ENCODE results near the gene ADAM8. TPM values are rescaled to one million over a fixed set of nuclear protein-coding genes. Genes with fewer than 3 reads are reported as not detected.

The ADAM8 gene
- polyA plus RNA-seq, 4 donors = 0.67 to 4.4 (median 2.1) TPM

DNA sequence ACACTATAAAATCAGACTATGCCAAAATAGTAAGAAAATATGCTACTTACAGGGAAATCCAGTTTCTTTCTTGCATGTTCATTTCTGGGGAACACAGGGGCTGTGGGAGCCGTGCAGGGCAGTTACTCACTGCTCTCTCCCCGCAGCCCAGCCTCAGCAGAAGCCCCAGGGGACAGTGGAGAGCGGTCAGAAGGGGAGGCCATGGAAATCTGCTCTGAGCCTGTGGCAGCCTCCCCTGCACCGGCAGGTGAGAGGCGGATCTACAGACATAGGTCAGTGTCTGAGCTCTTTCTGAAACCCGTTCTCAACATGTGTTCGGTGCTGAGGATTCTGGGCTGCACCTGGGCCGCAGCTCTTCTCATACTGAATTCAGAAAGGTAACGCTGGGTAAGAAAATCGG is 34.9 kb upstream of the ADAM8 start:
- Histone ChIP-seq H3K36me3 (ENCODE audit: control insufficient read depth in 3 of 3, insufficient read depth in 2 of 3, low read depth in 1 of 3, low read length in 3 of 3) (peaks cover 0 to 37% (median 4%) of the 10 kb centered on the region in 3 donors), H3K4me1 (ENCODE audit: control insufficient read depth in 3 of 3, insufficient read depth in 2 of 3, low read depth in 1 of 3, low read length in 2 of 3) (peaks cover 0 to 12% (median 7%) of the 10 kb centered on the region in 3 donors), H3K27ac (ENCODE audit: low read depth in 1 of 3, low read length in 2 of 3) (no peak overlapping the region), H3K4me3 (ENCODE audit: low read depth in 1 of 3, low read length in 3 of 3) (no peak overlapping the region), H3K9me3 (ENCODE audit: control insufficient read depth in 2 of 2, insufficient read depth in 1 of 2, low read depth in 1 of 2, low read length in 1 of 2) (no peaks in the 10 kb centered on the region), H3K27me3 (ENCODE audit: control insufficient read depth in 3 of 3, insufficient read depth in 3 of 3, low read length in 3 of 3) (no peaks in the 10 kb centered on the region)
- WGBS, 3 donors = 94 to 95% (median 94%) methylated on average over 10 of the region's 10 CpGs
- no peak for DNase-seq
- FAIRE-seq = no peak

DNA sequence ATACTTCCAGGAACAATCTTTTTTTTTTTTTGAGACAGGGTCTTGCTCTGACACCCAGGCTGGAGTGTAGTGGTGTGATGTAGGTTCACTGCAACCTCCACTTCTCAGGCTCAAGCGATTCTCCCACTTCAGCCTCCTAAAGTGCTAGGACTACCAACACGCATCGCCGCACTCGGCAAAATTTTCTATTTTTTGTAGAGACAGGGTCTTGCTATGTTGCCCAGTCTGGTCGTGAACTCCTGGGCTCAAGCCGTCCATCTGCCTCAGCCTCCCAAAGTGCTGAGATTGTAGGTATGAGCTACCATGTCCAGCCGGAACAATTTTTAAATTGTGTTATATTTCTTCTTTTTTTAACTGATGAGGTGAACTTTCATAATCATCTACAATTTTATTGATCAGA is 34.1 kb upstream of the ADAM8 start:
- H3K4me3 ChIP-seq (ENCODE audit: low read depth in 1 of 3, low read length in 3 of 3) = no peak overlapping the region
- 97 to 99% (median 98%) methylated on average over 8 of the region's 8 CpGs for WGBS, 3 donors
- DNase-seq (no peak), FAIRE-seq (no peak)
- H3K27ac ChIP-seq (ENCODE audit: low read depth in 1 of 3, low read length in 2 of 3) = no peak overlapping the region
- H3K36me3 ChIP-seq (ENCODE audit: control insufficient read depth in 3 of 3, insufficient read depth in 2 of 3, low read depth in 1 of 3, low read length in 3 of 3) = peaks cover 0 to 40% (median 4%) of the 10 kb centered on the region in 3 donors
- H3K9me3 ChIP-seq (ENCODE audit: control insufficient read depth in 2 of 2, insufficient read depth in 1 of 2, low read depth in 1 of 2, low read length in 1 of 2) = no peaks in the 10 kb centered on the region
- no peaks in the 10 kb centered on the region for H3K27me3 ChIP-seq (ENCODE audit: control insufficient read depth in 3 of 3, insufficient read depth in 3 of 3, low read length in 3 of 3)
- H3K4me1 ChIP-seq (ENCODE audit: control insufficient read depth in 3 of 3, insufficient read depth in 2 of 3, low read depth in 1 of 3, low read length in 2 of 3) = peaks cover 0 to 12% (median 7%) of the 10 kb centered on the region in 3 donors

- FAIRE-seq (no peak), DNase-seq (no peak)
- Histone ChIP-seq H3K27ac (ENCODE audit: low read depth in 1 of 3, low read length in 2 of 3) (no peak overlapping the region), H3K4me3 (ENCODE audit: low read depth in 1 of 3, low read length in 3 of 3) (no peak overlapping the region), H3K27me3 (ENCODE audit: control insufficient read depth in 3 of 3, insufficient read depth in 3 of 3, low read length in 3 of 3) (no peaks in the 10 kb centered on the region), H3K4me1 (ENCODE audit: control insufficient read depth in 3 of 3, insufficient read depth in 2 of 3, low read depth in 1 of 3, low read length in 2 of 3) (peaks cover 0 to 12% (median 7%) of the 10 kb centered on the region in 3 donors), H3K9me3 (ENCODE audit: control insufficient read depth in 2 of 2, insufficient read depth in 1 of 2, low read depth in 1 of 2, low read length in 1 of 2) (no peaks in the 10 kb centered on the region), H3K36me3 (ENCODE audit: control insufficient read depth in 3 of 3, insufficient read depth in 2 of 3, low read depth in 1 of 3, low read length in 3 of 3) (peaks cover 0 to 44% (median 4%) of the 10 kb centered on the region in 3 donors)
- 91 to 96% (median 93%) methylated on average over 16 of the region's 16 CpGs for WGBS, 3 donors
These were observed 33.7 kb upstream of the ADAM8 start for GRCh38 chr10:133310399-133310755.

DNA sequence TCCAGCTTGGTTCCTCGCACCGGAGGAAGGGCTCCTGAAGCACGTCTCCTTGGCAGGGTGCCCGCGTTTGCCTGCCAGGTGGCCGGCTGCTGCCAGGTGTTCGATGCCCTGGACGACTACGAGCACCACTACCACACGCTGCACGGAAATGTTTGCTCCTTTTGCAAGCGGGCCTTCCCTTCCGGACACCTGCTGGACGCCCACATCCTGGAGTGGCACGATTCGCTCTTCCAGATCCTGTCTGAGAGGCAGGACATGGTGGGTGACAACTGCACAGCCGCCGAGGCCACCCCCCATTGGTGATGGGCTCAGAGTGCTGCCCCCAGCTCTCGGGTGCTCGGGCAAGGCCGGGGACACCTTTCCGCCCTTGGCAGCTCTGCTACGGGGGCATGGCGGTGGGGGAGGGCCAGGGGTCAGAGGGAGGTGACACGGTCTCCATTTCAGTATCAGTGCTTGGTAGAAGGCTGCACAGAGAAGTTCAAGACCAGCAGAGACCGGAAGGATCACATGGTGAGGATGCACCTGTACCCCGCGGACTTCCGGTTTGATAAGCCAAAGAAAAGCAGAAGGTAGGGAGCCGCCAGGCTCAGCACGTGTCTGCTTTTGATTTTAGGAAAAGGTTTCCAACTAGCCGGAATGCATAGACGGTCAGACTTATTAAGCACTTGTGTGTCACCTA is 33.2 kb upstream of the ADAM8 start:
- FAIRE-seq (no peak), DNase-seq (peak in 1 of 2 donors; percentile 67)
- Histone ChIP-seq H3K36me3 (ENCODE audit: control insufficient read depth in 3 of 3, insufficient read depth in 2 of 3, low read depth in 1 of 3, low read length in 3 of 3) (peaks cover 0 to 46% (median 4%) of the 10 kb centered on the region in 3 donors), H3K4me1 (ENCODE audit: control insufficient read depth in 3 of 3, insufficient read depth in 2 of 3, low read depth in 1 of 3, low read length in 2 of 3) (peaks cover 0 to 12% (median 7%) of the 10 kb centered on the region in 3 donors), H3K9me3 (ENCODE audit: control insufficient read depth in 2 of 2, insufficient read depth in 1 of 2, low read depth in 1 of 2, low read length in 1 of 2) (no peaks in the 10 kb centered on the region), H3K27me3 (ENCODE audit: control insufficient read depth in 3 of 3, insufficient read depth in 3 of 3, low read length in 3 of 3) (no peaks in the 10 kb centered on the region), H3K27ac (ENCODE audit: low read depth in 1 of 3, low read length in 2 of 3) (peak overlapping the region in 2 of 3 donors; percentile 38 to 98), H3K4me3 (ENCODE audit: low read depth in 1 of 3, low read length in 3 of 3) (peak overlapping the region in 1 of 3 donors; percentile 36)
- WGBS, 3 donors = 21 to 73% (median 41%) methylated on average over 33 of the region's 33 CpGs

DNA sequence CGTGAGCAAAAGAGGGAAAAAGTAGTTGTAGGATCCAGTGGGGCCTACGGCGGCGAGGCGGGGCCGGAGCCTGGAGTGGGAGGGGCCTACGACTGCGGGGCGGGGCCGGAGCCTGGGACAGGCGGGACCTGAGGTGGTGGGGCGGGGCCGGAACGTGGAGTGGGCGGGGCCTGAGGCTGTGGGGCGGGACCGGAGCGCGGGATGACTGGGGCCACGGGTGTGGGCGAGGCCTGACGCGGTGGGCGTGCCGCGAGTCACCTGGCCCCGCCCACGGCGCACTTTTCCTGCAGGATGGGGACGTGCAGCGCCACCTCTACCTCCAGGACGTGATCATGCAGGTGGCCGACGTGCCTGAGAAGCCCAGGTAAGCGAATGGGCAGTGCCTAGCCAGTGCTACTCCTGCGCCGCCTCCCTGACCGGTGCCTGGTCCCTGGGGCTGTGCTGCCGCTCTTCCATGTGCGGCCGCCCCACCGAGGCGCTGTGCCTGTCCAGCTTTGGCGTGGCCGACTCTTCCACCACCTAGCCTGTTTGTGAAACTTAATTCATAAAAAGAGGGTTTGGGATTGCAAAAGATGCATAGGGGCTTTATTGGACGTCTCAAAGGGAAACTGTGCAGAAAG is 32.5 kb upstream of the ADAM8 start:
- 9 to 20% (median 11%) methylated on average over 24 to 46 of the region's 46 CpGs for WGBS, 3 donors
- H3K27me3 ChIP-seq (ENCODE audit: control insufficient read depth in 3 of 3, insufficient read depth in 3 of 3, low read length in 3 of 3) = no peaks in the 10 kb centered on the region
- peaks cover 0 to 12% (median 7%) of the 10 kb centered on the region in 3 donors for H3K4me1 ChIP-seq (ENCODE audit: control insufficient read depth in 3 of 3, insufficient read depth in 2 of 3, low read depth in 1 of 3, low read length in 2 of 3)
- no peak for FAIRE-seq
- H3K9me3 ChIP-seq (ENCODE audit: control insufficient read depth in 2 of 2, insufficient read depth in 1 of 2, low read depth in 1 of 2, low read length in 1 of 2) = no peaks in the 10 kb centered on the region
- H3K27ac ChIP-seq (ENCODE audit: low read depth in 1 of 3, low read length in 2 of 3) = peak overlapping the region; percentile 84 to 98 (median 91)
- H3K4me3 ChIP-seq (ENCODE audit: low read depth in 1 of 3, low read length in 3 of 3) = peak overlapping the region; percentile 93 to 97 (median 96)
- DNase-seq = peak; percentile 94 to 97
- peaks cover 0 to 46% (median 4%) of the 10 kb centered on the region in 3 donors for H3K36me3 ChIP-seq (ENCODE audit: control insufficient read depth in 3 of 3, insufficient read depth in 2 of 3, low read depth in 1 of 3, low read length in 3 of 3)

DNA sequence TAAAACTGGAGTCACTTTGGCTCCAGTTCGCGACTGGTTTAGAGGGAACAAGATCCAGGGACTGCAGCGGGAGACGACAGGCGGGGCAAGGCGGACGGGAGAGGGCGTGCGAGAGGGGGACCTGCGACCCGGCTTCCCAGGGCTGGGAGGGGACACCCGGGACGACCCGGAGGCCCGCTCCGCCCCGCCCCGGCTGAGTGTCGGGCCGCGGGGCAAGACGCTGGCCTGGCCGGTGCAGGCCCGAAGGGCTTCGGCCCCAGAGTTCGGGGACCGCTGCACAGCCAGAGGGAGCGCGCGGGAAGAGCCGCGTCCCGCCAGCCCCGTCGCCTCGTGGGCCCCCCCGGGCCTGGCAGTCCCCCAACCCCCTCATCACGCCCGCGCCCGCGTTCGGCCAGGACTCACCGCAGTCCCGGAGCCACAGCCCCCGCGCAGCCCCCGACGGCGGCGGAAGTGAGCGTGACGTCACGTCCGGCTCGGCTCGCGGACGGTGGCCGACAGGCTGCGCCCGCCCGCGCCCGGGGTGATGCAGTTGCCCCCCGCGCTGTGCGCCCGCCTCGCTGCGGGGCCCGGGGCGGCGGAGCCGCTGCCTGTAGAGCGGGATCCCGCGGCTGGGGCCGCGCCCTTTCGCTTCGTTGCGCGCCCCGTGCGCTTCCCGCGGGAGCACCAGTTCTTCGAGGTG is 31.9 kb upstream of the ADAM8 start, which contains the start of the genes TUBGCP2 and ZNF511:
Gene TUBGCP2 (minus strand): TSS at position 452 of the 679 bp plus-strand sequence. CDS start 5,931 bp downstream, outside the sequence.
Gene ZNF511 (plus strand): TSS at position 494 of the 679 bp plus-strand sequence. CDS start 30 bp downstream, at position 524.
- Histone ChIP-seq H3K36me3 (ENCODE audit: control insufficient read depth in 3 of 3, insufficient read depth in 2 of 3, low read depth in 1 of 3, low read length in 3 of 3) (peaks cover 0 to 50% (median 4%) of the 10 kb centered on the region in 3 donors), H3K4me3 (ENCODE audit: low read depth in 1 of 3, low read length in 3 of 3) (peak within 1 kb of the TSS; percentile 93 to 97 (median 96)), H3K27me3 (ENCODE audit: control insufficient read depth in 3 of 3, insufficient read depth in 3 of 3, low read length in 3 of 3) (no peaks in the 10 kb centered on the region), H3K9me3 (ENCODE audit: control insufficient read depth in 2 of 2, insufficient read depth in 1 of 2, low read depth in 1 of 2, low read length in 1 of 2) (no peaks in the 10 kb centered on the region), H3K27ac (ENCODE audit: low read depth in 1 of 3, low read length in 2 of 3) (peak within 1 kb of the TSS; percentile 84 to 98 (median 91)), H3K4me1 (ENCODE audit: control insufficient read depth in 3 of 3, insufficient read depth in 2 of 3, low read depth in 1 of 3, low read length in 2 of 3) (peaks cover 0 to 12% (median 7%) of the 10 kb centered on the region in 3 donors)
- FAIRE-seq = no peak
- DNase-seq = peak; percentile 78 to 96
- 0% methylated on average over 45 to 89 of the region's 89 CpGs for WGBS, 3 donors

DNA sequence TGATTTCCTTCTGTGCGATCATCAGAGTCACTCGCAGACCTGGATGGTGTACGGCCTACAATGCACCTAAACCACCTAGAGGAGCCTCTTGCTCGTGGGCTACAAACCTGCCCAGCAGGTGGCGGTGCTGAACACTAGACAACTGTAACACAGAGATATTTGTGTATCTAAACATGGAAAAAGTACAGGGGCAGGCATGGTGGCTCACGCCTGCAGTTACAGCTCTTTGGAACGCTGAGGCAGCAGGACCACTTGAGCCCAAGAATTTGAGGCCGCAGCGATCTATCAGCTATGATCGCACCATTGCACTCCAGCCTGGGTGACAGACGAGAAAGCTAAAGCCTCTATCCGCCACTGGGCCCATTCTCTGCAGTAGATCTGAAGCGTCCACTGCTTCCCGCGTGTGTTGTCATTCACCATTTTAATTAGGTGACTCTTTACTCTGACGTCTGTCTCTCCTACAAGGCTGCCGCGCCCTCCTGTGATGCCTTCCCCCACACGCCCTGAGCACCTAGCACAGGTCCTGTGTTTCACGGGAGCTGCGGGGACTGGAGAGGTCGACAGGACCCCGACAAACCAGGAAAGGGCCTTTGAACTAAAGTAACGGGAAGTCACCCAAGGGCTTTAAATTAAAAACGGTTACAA is 31.2 kb upstream of the ADAM8 start:
- H3K4me1 ChIP-seq (ENCODE audit: control insufficient read depth in 3 of 3, insufficient read depth in 2 of 3, low read depth in 1 of 3, low read length in 2 of 3) = peaks cover 0 to 12% (median 7%) of the 10 kb centered on the region in 3 donors
- no peak for FAIRE-seq

More for the DNA sequence above, 31.2 kb upstream of the ADAM8 start:
- H3K36me3 ChIP-seq (ENCODE audit: control insufficient read depth in 3 of 3, insufficient read depth in 2 of 3, low read depth in 1 of 3, low read length in 3 of 3) = peaks cover 0 to 50% (median 3%) of the 10 kb centered on the region in 3 donors
- peak overlapping the region; percentile 84 to 98 (median 91) for H3K27ac ChIP-seq (ENCODE audit: low read depth in 1 of 3, low read length in 2 of 3)
- peak; percentile 88 to 95 for DNase-seq
- no peaks in the 10 kb centered on the region for H3K27me3 ChIP-seq (ENCODE audit: control insufficient read depth in 3 of 3, insufficient read depth in 3 of 3, low read length in 3 of 3)
- H3K9me3 ChIP-seq (ENCODE audit: control insufficient read depth in 2 of 2, insufficient read depth in 1 of 2, low read depth in 1 of 2, low read length in 1 of 2) = no peaks in the 10 kb centered on the region
- 1 to 3% (median 1%) methylated on average over 25 of the region's 25 CpGs for WGBS, 3 donors
- H3K4me3 ChIP-seq (ENCODE audit: low read depth in 1 of 3, low read length in 3 of 3) = peak overlapping the region; percentile 93 to 97 (median 96)
